Loucy (cell line): ENCODE data around the gene ZIC4.

ENCODE experiments used
- H2AFZ ChIP-seq: fragments of 200-600 bp; sonication (generic); 2 replicates; pipeline ENCODE4 v1.6.0; 2016; ENCODE audit warnings: antibody characterized with exemption, mild to moderate bottlenecking, low read length, moderate library complexity
- H3F3A ChIP-seq: fragments of 200-600 bp; 2 replicates; pipeline ENCODE4 v1.6.0; 2016; ENCODE audit warnings: antibody characterized with exemption, low read depth, mild to moderate bottlenecking
- H3K27me3 ChIP-seq: fragments of 200-600 bp; sonication (generic); 2 replicates; pipeline ENCODE4 v1.6.1; 2014; ENCODE audit warnings: low read length, mild to moderate bottlenecking; ENCODE audit not compliant: insufficient read depth, poor library complexity, severe bottlenecking
- H3K36me3 ChIP-seq: fragments of 200-600 bp; sonication (generic); 2 replicates; pipeline ENCODE4 v1.6.1; 2016; ENCODE audit warnings: low read length; ENCODE audit not compliant: insufficient read depth
- H3K4me1 ChIP-seq: fragments of 200-600 bp; sonication (generic); 2 replicates; pipeline ENCODE4 v1.5.1; 2014; ENCODE audit warnings: low read length, mild to moderate bottlenecking; ENCODE audit not compliant: insufficient read depth, poor library complexity, severe bottlenecking
- H3K4me2 ChIP-seq: fragments of 200-600 bp; sonication (generic); 2 replicates; pipeline ENCODE4 v1.6.0; 2014; ENCODE audit warnings: antibody characterized with exemption, low read length, low read depth, mild to moderate bottlenecking; ENCODE audit not compliant: poor library complexity, severe bottlenecking
- H3K4me3 ChIP-seq: fragments of 200-600 bp; sonication (generic); 2 replicates; pipeline ENCODE4 v1.5.1; 2014; ENCODE audit warnings: low read length, mild to moderate bottlenecking, mixed read lengths; ENCODE audit not compliant: poor library complexity, severe bottlenecking
- H3K79me2 ChIP-seq: fragments of 200-600 bp; sonication (generic); 2 replicates; pipeline ENCODE4 v1.6.1; 2014; ENCODE audit warnings: low read length; ENCODE audit not compliant: insufficient read depth
- H3K9ac ChIP-seq: fragments of 200-600 bp; sonication (generic); 2 replicates; pipeline ENCODE4 v1.6.0; 2014; ENCODE audit warnings: mild to moderate bottlenecking, low read depth, low read length, moderate library complexity; ENCODE audit not compliant: poor library complexity, severe bottlenecking
- H3K9me2 ChIP-seq: fragments of 200-600 bp; sonication (generic); replicated peaks from 2 replicates; pipeline ENCODE4 v1.6.1; 2016; ENCODE audit warnings: low read depth, low read length, mixed read lengths
- H3K9me3 ChIP-seq: fragments of 200-600 bp; sonication (generic); 2 replicates; pipeline ENCODE4 v1.6.1; 2014; ENCODE audit warnings: mild to moderate bottlenecking, antibody characterized with exemption, low read length, low read depth; ENCODE audit not compliant: insufficient read depth
- H4K20me1 ChIP-seq: fragments of 200-600 bp; sonication (generic); 2 replicates; pipeline ENCODE4 v1.6.0; 2014; ENCODE audit warnings: antibody characterized with exemption, low read length, mild to moderate bottlenecking; ENCODE audit not compliant: insufficient read depth, poor library complexity, severe bottlenecking
- CTCF ChIP-seq: fragments of 200-600 bp; sonication (generic); conservative IDR thresholded peaks from 2 replicates; pipeline ENCODE4 v1.5.1; 2014; ENCODE audit warnings: mild to moderate bottlenecking, antibody characterized with exemption, low read length
- EZH2phosphoT487 ChIP-seq: fragments of 200-600 bp; IDR thresholded peaks from 2 replicates; pipeline ENCODE4 v1.6.1; 2018; ENCODE audit warnings: antibody characterized with exemption, mild to moderate bottlenecking, moderate library complexity, borderline replicate concordance

ZIC4 gene

GRCh38 chr3:147410116-147410525, 3.8 kb upstream of the ZIC4 start:
- H3K9me3 ChIP-seq = no peaks in the 10 kb centered on the region
- H3K4me3 ChIP-seq = no peak overlapping the region
- no peaks in the 10 kb centered on the region for H3K36me3 ChIP-seq
- H3K9ac ChIP-seq = no peak overlapping the region
- no peak overlapping the region for H2AFZ ChIP-seq
- H3K4me2 ChIP-seq = no peak overlapping the region
- TF ChIP-seq EZH2phosphoT487 (no peak), CTCF (no peak)
- H3K9me2 ChIP-seq = no peaks in the 10 kb centered on the region
- no peaks in the 10 kb centered on the region for H3K79me2 ChIP-seq
- H3F3A ChIP-seq = no peaks in the 10 kb centered on the region
- H3K4me1 ChIP-seq = peaks cover 7% of the 10 kb centered on the region
- H4K20me1 ChIP-seq = no peaks in the 10 kb centered on the region
- peaks cover 6% of the 10 kb centered on the region for H3K27me3 ChIP-seq

GRCh38 chr3:147409143-147410115, 3.1 kb upstream of the ZIC4 start, which contains the start of gene ZIC1:
ZIC1 (plus strand) TSS chr3:147409365; CDS start chr3:147410113, 748 bp downstream.
- no peaks in the 10 kb centered on the region for H4K20me1 ChIP-seq
- no peaks in the 10 kb centered on the region for H3K36me3 ChIP-seq
- H3K9ac ChIP-seq = no peak within 1 kb of the TSS
- 0 out of 2 replicates have a peak within 1 kb of the TSS, but pooled peaks have one; percentile 3 for H2AFZ ChIP-seq
- H3K9me3 ChIP-seq = no peaks in the 10 kb centered on the region
- H3K27me3 ChIP-seq = peaks cover 6% of the 10 kb centered on the region
- peak within 1 kb of the TSS; percentile 47 for H3K4me3 ChIP-seq
- no peaks in the 10 kb centered on the region for H3K9me2 ChIP-seq
- H3K79me2 ChIP-seq = no peaks in the 10 kb centered on the region
- no peaks in the 10 kb centered on the region for H3F3A ChIP-seq
- TF ChIP-seq CTCF (no peak), EZH2phosphoT487 (no peak)
- peaks cover 7% of the 10 kb centered on the region for H3K4me1 ChIP-seq
- H3K4me2 ChIP-seq = peak within 1 kb of the TSS; percentile 51

- Histone ChIP-seq H3K9ac (no peak overlapping the region), H3K4me3 (peak overlapping the region; percentile 47), H3K79me2 (no peaks in the 10 kb centered on the region), H3K4me1 (peaks cover 7% of the 10 kb centered on the region), H3K9me2 (no peaks in the 10 kb centered on the region), H3K27me3 (peaks cover 6% of the 10 kb centered on the region), H3K4me2 (peak overlapping the region; percentile 51), H2AFZ (0 out of 2 replicates have a peak overlapping the region, but pooled peaks have one; percentile 3), H3K36me3 (no peaks in the 10 kb centered on the region), H4K20me1 (no peaks in the 10 kb centered on the region), H3K9me3 (no peaks in the 10 kb centered on the region), H3F3A (no peaks in the 10 kb centered on the region)
- TF ChIP-seq CTCF (no peak), EZH2phosphoT487 (no peak)
These were observed 2.1 kb upstream of the ZIC4 start for GRCh38 chr3:147408188-147409100.
